ENCODE data around the gene APLP2.

The APLP2 gene

DNA sequence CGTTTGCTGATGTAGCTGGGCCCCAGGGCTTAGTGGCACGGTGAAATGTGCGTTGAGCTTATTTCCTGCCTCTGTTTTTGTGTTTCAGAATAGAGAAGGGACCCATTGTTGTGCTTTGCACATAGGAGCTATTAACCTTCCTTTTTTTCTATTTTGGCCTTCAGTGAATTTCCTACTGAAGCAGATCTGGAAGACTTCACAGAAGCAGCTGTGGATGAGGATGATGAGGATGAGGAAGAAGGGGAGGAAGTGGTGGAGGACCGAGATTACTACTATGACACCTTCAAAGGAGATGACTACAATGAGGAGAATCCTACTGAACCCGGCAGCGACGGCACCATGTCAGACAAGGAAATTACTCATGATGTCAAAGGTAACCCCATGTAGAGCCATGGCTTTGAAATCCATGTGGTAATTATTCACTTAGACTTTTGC lies 52.5 kb downstream of the APLP2 start:
- DNase-seq: peak; percentile 9

DNA sequence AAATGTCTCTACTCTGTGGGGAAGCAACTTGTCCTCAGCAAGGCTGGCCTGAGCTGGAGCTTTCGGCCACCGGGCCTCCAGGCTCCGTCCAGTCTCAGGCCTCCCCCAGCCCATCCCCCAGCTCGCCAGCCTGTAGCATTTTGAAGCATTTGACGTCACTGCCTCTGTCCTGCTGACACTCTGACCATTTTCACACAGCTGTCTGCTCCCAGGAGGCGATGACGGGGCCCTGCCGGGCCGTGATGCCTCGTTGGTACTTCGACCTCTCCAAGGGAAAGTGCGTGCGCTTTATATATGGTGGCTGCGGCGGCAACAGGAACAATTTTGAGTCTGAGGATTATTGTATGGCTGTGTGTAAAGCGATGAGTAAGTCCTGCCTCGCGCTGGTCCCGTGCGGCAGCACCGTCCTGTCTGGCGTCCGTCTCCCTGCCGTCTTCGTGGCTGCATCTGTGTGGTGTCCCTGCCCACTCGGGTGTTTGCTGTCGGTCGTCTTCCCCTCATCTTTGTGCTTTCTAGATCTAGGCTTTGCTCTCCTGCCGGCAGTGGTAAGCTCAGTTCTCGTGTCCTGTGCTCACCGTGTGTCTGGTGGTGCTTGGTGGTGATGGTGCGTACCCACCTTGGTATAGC lies 53.8 kb downstream of the APLP2 start:
- DNase-seq: no peak

DNA sequence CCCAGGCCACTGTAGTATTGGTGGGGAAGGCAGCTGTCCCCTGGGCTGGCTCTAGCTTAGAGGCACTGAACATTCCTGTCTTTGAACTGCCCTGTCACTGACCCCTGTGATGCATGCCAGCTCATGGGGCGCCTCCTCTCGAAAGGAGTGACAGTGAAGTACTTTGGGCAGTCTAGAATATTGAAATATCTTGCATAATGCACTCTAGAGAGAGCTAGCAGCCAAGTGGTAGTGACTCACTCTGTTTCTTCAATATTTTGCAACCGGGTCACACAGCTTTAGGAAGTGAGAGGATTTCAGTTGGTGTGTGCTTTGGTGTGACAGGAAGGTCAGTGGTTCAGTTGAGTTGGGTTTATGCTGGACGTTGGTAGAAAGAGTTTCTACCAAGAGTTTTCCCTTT lies 54.4 kb downstream of the APLP2 start:
- DNase-seq: no peak

DNA sequence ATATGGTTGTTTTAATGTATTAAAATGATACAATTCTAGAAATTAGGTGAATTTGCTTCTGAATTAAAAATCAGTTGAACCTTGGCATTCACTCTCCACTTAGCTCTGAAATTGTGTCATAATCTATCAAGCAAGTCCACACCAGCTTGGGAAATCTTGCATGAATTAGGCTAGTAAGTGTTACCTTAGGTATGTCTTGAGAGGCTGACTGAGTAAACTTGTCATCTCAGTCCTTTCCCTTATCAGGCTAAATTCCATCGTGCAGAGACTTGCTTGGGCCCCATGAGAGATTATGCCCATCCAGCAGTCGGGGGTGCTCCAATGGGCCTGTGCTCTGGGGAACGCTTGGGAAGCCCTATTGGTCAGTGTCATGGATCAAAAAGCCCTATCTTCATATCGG lies 55.9 kb downstream of the APLP2 start:
- DNase-seq: no peak

DNA sequence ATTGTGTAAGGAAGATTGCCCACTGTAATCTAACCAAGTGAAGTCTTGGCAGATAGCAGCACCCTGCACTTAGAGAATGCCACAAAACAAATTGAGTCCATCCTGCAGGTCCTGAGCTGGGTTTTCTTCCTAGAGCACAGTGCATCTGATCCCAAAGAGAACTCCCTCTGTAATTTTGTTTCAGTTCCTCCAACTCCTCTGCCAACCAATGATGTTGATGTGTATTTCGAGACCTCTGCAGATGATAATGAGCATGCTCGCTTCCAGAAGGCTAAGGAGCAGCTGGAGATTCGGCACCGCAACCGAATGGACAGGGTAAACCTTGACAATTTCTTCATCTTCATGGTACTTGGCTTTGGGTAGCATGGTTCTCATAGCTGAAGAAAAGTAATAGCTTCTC lies 56.8 kb downstream of the APLP2 start:
- DNase-seq: no peak

DNA sequence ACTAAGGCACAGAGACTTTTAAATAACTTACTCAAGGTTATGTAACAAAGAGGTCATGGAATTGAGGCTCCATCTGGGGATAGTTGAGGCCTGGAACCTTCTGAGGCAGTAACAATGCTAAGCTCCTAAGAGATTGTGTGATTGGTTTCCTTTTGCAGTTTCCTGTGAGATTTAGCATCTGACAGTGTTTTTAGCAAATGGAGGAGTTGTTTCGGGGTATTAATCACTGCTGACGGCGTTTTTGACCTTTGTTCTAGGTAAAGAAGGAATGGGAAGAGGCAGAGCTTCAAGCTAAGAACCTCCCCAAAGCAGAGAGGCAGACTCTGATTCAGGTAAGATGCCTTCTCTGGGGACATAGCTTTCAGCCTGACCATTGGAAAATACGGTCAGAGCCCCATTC lies 57.8 kb downstream of the APLP2 start:
- no peak for DNase-seq

DNA sequence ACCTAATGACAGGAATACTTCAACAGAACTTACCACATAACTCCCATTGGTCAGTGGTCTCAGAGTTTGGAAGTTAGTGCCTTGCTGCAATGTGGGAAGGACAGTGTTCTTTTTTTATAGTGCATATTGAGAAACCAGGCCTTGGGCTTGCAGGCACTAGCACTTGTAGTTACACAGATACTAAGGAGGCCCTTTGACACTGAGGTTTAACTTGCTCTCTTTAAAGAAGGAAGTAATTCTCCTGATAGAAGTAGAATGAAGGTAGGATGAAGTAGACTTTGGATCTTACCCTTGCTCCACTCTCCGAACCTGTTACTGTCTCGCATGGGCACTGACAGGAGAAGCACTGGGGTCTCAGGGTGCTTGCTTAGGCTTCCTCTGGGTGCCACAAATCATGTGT lies 58.9 kb downstream of the APLP2 start:
- DNase-seq: no peak

DNA sequence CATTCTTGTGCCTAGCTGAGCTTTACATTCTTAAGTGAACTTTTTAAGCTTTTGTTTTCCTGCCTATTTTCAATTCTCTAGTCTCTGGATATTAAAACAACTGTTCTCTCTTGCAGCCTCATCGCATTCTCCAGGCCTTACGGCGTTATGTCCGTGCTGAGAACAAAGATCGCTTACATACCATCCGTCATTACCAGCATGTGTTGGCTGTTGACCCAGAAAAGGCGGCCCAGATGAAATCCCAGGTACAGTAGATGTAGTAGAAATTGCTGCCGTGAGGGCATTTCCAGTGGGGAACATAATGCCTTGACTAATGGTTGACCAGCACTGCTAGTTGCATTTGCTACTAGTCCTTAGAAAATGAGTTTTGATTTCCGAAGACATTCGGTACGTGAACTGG lies 60.2 kb downstream of the APLP2 start:
- no peak for DNase-seq

DNA sequence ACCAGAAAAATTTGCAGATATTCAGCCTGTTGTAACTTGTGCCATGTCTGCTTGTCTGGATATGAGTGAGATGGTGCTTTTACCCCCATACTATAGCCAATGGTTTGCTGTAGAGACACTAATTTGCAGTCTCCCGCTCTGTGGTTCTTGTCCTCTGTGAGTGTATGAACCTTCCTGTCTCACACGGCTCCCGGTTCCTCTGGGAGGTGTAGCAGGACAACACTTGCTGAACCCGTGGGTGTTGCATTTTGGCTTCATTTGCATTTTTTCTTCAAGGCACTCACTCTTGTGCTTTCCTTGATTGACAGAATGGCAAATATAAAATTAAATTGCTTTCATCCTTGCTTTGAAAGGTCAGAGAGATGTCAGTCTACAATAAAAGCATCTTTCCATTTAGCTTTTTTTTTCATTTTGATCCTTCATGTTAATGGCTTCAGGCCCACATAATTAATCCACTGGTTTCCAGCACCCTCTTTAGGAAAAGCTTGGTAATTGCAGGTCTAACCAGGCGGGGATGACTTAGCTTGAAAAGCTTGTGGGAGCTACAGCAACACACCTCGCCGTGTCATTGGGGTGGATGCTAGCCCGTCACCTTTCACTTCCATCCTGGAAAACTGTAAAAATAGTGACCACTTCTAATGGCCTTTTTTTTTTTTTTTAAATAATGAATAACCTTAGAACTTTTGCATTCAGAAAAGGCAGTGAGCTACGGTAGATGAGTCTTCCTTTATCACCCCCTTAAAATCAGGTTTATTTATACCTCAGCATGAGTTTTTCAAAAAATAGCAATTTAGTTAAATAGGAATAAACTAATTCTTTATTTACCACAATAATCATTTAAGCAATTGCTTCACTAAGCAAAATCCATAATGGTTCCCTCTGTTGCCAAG lies 62.5 kb downstream of the APLP2 start:
- DNase-seq: peak; percentile 46

DNA sequence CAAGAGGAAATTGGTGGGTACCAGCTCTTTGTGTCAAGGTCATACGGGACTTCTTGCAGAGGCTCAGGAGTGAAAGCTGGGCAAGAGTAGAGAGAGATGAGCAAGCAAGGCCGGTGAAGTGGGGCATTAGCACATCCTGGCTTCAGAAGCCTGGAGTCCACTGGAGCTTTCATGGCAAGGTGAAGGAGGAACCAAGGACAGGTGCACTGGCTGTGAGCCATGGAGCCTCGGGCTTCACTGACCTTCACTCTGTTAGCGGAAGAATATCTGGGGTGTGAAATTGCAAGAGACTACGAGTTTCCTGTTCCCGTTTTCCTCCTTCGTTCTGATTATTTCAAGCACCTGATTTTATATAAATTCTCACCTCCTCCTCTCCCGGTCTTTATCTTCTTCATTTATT lies 64.0 kb downstream of the APLP2 start:
- no peak for DNase-seq

DNA sequence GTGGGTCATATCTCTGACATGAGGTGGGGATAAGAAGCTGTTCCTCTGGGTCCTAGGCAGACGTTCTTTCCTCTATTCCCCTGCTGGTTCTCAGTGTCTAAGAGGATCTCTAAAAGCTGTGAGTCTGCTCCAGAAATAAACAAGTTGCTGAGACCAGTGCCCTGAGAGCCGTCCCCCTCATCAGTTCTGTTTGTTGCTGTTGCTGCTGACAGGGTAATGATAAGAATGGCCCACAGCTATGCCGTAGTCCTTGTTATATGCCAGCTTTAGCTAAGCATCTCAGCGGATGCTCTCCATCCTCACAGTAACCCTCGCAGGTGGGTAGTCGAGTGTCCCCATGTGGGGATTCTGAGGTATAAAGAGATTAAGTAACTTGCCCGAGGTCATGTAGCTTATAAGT lies 66.4 kb downstream of the APLP2 start:
- DNase-seq: no peak

DNA sequence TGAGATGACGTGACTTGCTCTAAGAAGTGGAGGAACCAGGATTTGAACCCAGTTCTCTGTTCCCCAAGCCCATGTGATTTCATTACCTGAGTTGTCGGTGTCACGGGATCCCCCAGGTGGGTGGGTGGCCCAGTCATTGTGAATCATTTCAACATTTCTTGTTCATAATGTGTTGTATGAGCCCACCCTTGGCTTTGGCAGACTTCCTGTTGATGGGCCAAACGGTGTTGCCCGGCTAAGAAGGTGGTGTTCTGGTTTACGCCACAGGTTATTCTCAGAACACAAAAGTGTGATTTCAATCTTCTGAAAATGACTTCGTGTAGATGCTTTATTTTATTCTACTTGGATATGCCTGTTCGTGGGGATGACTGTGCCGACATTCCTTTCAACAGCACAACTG lies 68.3 kb downstream of the APLP2 start:
- DNase-seq: no peak

DNA sequence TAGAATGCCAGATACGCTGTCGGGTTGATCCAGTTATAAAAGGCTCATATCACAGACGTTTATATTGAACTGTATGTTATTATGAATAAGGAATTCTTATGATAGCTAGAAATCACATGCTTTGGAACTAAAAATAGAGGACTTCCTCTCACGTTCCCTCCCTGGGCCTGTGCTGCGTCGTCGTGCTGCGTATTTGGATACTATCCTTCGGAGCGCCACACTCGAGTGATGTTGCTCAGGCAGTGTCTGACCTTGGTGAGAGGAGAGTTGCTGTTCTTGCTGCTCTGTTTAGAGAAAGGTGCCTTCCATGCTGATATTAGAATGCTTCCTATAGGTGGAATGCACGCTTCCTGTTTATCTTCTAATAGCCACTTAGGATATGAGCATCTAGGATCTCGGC lies 69.7 kb downstream of the APLP2 start:
- no peak for DNase-seq

DNA sequence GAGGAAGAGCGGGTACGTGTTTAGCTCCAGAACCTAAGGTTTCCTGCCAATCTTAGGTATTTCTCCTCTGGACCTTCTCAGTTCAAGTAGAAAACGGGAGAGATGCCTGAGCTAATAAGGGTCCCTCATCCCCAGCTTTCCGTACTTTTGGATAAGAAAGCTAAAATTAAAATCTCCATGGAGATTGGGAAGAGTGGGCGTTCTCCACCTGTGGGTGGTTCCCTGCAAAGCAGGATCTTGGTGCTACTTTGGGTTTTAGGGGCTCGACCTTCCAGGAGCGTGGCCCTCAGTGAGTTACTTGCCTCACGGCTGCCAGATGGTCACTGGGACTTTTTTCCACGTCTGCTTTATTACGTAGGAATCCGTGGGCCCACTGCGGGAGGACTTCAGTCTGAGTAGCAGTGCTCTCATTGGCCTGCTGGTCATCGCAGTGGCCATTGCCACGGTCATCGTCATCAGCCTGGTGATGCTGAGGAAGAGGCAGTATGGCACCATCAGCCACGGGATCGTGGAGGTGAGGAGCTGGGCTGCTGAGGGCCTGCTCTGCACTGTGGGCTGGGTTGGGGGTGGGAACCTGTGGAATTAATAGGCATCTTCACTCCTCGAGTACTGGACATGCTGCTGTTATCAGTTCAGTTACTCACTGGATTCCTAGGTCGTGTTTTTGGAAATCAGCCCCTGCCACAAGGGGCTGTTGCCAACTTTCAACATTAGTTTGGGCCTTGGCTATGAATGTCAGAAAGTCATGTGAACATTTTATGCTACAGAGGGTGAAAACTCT lies 72.1 kb downstream of the APLP2 start:
- no peak for DNase-seq

DNA sequence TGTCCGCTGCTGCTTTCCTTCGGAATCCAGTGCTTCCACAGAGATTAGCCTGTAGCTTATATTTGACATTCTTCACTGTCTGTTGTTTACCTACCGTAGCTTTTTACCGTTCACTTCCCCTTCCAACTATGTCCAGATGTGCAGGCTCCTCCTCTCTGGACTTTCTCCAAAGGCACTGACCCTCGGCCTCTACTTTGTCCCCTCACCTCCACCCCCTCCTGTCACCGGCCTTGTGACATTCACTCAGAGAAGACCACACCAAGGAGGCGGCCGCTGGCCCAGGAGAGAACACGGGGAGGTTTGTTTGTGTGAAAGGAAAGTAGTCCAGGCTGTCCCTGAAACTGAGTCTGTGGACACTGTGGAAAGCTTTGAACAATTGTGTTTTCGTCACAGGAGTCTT lies 74.4 kb downstream of the APLP2 start:
- DNase-seq: no peak

DNA sequence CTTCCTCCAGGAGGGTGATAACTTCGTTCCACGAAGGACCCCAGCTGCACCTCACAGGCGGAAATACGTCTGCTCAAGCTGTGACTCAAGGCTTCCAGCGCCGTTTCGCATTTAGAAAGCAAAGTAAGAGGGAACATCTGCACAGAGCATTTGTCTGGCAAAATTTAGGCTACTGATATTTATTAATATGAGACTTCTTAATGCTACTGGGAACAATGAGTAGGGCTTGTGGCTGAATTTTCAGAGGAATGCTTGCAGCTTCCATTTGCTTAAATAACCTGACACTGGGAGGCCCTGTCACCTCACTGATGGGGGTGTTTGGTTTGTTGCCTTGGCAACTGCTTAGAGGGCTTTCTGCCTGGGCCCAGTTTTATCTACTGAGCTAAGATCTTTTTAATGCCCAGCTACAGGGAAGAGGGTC lies 75.2 kb downstream of the APLP2 start:
- no peak for DNase-seq

DNA sequence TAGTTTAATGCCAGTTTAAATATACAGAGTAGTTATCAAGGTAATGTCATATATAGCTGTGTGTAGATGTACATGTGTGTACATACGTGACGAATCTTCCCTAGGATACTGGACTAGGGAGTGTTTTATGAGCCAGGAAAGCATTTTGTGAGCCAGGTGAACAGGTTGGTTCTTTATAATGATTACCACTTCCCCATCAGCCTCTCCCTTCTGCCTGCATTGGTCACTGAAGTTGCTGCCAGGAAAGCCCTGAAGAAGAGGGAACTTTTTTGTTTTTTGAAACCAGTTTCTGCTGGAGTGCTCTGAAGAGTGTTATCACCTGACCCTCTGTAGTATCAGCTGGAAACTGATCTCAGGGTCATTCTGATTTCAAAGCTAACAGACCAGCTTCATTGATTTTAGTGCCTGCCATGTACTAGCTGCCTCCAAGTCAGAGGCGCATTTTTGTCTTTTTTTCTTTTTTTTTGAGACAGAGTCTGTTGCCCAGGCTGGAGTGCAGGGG lies 75.7 kb downstream of the APLP2 start:
- DNase-seq: no peak

DNA sequence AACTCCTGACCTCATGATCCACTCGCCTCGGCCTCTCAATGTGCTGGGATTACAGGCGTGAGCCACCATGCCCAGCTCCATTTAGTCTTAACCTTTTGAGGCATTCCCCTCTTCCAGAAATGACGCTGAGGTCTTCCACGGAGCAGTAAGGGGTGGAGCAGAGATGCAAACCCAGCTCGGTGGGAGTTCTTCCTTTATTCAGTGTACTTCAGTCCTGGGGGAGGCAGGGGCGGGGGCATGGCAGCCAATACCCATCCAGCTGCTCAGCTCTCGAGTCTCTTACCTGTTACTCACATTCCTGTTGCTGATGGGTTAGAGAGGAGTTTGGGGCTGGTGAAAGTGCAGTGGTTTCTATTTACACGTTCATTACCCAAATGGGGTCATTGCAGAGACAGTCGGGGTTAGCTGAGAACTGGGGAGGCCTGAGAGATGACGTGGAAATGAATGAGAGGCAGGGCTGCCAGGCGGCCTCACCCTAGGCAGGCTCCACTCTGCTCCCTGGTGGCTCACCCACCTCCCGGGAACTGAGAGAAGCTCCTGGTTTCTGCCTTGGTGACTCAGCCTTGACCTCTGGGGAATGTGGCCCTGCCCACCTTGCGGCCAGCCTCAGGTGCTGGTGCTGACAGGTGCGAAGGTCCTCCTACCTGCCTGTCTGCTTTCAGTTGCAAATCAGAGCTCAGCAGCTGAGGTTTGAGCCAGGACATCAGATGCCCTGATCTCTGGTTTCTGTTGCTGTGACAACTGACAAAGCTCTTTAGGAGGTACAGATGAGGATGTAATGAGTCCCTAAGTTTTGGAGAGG lies 76.5 kb downstream of the APLP2 start:
- DNase-seq: no peak

DNA sequence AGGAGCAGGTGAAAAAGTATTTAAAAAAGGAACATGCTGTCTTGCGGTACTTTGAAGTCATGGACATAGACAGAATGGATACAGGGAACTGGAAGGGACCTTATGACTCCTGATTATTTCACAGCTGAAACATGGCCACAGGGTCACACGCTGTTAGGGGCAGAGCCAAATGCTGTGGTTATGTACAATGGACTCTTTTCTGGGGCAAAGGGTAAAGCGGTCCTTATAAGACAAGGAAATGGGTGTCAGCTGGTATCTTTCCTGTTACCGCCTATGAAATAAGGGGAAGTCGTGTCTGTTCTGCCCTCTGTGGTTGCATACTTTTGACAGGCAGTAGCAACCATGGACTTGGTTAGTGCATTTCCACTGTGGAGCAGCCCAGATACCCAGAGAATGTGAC lies 77.1 kb downstream of the APLP2 start:
- DNase-seq: no peak

DNA sequence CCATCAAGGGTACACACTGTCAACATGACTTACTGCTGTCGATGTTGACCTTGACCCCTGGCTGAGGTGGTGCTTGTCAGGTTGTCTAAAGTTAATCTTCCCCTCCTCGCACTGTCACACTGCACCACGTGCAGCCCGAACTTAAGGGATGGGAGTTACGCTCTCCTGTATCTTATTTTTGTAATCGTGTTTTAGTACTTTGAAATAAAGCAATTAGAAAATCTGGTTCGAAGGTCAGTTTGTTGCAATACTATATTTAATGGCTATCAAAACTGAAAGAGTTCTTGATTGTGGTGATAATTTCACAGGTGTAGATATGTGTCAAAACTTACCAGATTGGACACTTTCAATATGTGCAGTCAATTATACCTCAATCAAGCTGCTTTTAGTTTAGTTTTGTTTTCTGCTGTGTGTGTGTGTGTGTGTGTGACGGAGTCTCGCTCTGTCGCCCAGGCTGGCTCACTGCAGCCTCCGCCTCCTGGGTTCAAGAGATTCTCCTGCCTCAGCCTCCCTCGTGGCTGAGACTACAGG lies 79.2 kb downstream of the APLP2 start:
- no peak for DNase-seq

DNA sequence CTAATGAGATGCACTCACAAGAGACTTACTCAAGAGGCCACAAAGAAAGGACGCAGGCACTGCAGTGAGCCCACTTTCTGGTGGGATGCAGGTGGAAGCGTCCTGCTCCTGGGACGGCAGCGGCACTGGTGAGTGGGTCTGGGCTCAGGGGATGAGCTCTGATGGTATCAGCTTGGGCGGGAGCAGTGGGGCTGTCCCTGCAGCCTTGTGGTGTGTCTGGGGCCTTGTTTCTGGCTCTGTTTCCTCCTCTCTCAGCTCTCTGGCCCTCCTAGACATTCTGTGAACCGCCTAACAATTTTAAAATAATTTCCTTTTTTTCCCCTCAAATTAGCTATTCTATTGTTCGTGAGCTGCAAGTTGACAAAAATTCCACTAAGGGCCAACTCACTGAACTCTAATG lies 81.1 kb downstream of the APLP2 start:
- DNase-seq: no peak

DNA sequence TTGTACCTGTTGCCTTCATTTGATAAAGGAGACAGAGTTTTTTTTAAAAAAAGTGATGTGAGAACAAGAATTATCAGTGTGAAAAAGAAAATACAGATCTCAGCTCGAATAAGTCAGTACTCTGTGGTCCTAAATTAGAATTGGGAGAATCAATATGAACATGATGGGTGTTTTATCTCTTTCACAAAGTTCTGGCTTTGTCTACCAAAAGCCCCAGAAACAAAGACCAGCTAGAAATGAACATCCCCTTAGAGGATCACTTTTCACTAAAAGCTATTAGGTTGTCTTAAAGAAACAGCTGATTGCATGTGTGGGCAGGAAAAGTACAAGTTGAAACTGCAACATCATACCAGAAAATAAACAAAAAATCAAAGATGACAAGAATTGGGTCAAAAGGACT lies 81.5 kb downstream of the APLP2 start:
- no peak for DNase-seq

All from activated naive CD4-positive, alpha-beta T cell treated with Interleukin-2 at 50 U/mL for 16 hours (primary cell).